Amniotic stem cell (primary cell): ENCODE results near the gene GOLGA2.
"Not testable (repeated sequence)": the region's sequence is repeated elsewhere in the genome, so short reads cannot be mapped to it uniquely, and the experiment has no call there.

ENCODE experiments used
- DNase-seq: peaks from one replicate; lab custom pipeline; 2025; lab: John Stamatoyannopoulos, UW

GOLGA2 gene

GRCh38 chr9:128233817-128234406, 41.9 kb downstream of the GOLGA2 start:
- no peak for DNase-seq

- DNase-seq: no peak
Measured at GRCh38 chr9:128232528-128233428, 43.0 kb downstream of the GOLGA2 start.

- no peak for DNase-seq
Measured at GRCh38 chr9:128231638-128232527, 43.9 kb downstream of the GOLGA2 start.

GRCh38 chr9:128230897-128231296, 44.9 kb downstream of the GOLGA2 start:
- not testable (repeated sequence) for DNase-seq

- no peak for DNase-seq
Measured at GRCh38 chr9:128226412-128226801, 49.4 kb downstream of the GOLGA2 start.

- no peak for DNase-seq
Measured at GRCh38 chr9:128225770-128226411, 49.9 kb downstream of the GOLGA2 start.

- no peak for DNase-seq
Measured at GRCh38 chr9:128224877-128225276, 50.9 kb downstream of the GOLGA2 start.

- DNase-seq: no peak
Measured at GRCh38 chr9:128222880-128223670, 52.7 kb downstream of the GOLGA2 start.

GRCh38 chr9:128222026-128222425, 53.8 kb downstream of the GOLGA2 start:
- DNase-seq: no peak

- no peak for DNase-seq
Measured at GRCh38 chr9:128219831-128220230, 56.0 kb downstream of the GOLGA2 start.

GRCh38 chr9:128218518-128219389, 57.1 kb downstream of the GOLGA2 start:
- DNase-seq: no peak

GRCh38 chr9:128218172-128218517, 57.7 kb downstream of the GOLGA2 start:
- DNase-seq: no peak

GRCh38 chr9:128216781-128217553, 58.8 kb downstream of the GOLGA2 start:
- DNase-seq: no peak

- no peak for DNase-seq
Measured at GRCh38 chr9:128215491-128216409, 60.1 kb downstream of the GOLGA2 start.

GRCh38 chr9:128214571-128215490, 61.0 kb downstream of the GOLGA2 start:
- no peak for DNase-seq

GRCh38 chr9:128213746-128214497, 61.9 kb downstream of the GOLGA2 start:
- no peak for DNase-seq

GRCh38 chr9:128211981-128212281, 63.9 kb downstream of the GOLGA2 start:
- DNase-seq: no peak
